Measurements from ENCODE around the gene WFDC2.
"Not testable (repeated sequence)": the region's sequence is repeated elsewhere in the genome, so short reads cannot be mapped to it uniquely, and the experiment has no call there.

WFDC2 gene

DNA sequence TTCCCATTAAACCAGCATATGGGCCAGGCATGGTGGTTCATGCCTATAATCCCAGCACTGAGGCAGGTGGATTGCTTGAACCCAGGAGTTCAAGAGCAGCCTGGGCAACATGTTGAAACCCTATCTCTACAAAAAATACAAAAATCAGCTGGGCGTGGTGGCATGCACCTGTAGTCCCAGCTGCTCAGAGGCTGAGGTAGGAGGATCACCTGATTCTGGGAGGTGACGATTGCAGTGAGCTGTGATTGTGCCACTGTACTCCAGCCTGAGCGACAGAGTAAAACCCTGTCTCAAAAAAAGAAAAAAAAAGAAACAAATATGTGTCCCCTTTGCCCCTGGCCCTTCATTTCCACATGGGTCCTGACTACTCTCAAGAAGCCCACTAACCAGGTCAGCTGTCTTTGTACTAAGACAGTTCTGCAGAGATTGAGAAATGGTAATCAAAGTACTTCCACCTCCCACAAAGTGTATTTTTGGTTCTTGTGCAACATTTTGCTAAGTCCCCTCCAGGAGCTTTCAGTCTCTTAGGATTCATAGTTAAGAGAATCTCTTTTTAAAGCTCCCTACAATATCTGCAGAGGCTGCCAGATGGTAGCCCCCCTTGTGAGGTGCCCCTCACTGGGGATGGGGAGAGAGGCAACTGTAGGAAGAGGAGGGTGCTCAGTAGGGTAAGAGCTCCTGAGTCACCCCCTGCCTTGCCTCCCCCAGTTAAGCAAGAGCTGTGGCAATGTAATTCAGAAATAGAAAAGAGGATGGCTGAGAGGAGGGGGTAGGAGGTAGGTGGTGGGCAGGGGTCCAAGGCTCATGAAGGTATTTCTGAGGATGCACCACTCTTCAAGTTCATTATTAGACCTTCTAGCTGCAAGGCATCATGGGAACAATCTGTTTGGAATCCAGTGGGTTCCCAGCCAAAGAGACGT lies 16.5 kb upstream of the WFDC2 start:
- no peak for DNase-seq

GRCh38 chr20:45456632-45457031 lies 12.9 kb upstream of the WFDC2 start:
- DNase-seq, result no peak

GRCh38 chr20:45459606-45460005 lies 9.9 kb upstream of the WFDC2 start:
- no peak for DNase-seq

GRCh38 chr20:45461225-45461624 lies 8.3 kb upstream of the WFDC2 start:
- no peak for DNase-seq

GRCh38 chr20:45462711-45463509 lies 6.6 kb upstream of the WFDC2 start:
- no peak for DNase-seq

- DNase-seq, result no peak
These were observed 5.8 kb upstream of the WFDC2 start for GRCh38 chr20:45463709-45464108.

GRCh38 chr20:45465491-45466266 lies 3.9 kb upstream of the WFDC2 start:
- DNase-seq, result no peak

DNA sequence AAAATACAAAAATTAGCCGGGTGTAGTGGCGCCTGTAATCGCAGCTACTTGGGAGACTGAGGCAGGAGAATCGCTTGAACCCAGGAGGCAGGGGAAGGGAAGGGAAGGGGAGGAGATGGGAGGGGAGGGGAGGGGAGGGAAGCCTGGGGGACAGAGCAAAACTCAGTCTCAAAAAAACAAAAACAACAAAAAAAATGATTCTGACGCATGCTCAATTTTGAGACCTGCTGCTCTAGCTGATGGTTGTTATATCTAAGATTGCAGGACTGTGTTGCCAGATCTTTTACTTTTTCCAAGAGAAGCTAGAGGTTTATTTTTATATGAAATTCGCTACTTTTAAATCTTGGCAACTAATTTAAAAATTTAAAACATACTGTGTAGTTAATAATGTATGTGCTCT lies 2.4 kb upstream of the WFDC2 start:
- no peak for DNase-seq

GRCh38 chr20:45467861-45468260 lies 1.7 kb upstream of the WFDC2 start:
- DNase-seq, result no peak

GRCh38 chr20:45470262-45470931 lies 844 bp downstream of the WFDC2 start:
- no peak for DNase-seq

- DNase-seq, result no peak
These were observed 1.4 kb downstream of the WFDC2 start for GRCh38 chr20:45470937-45471336.

- not testable (repeated sequence) for DNase-seq
These were observed 2.7 kb downstream of the WFDC2 start for GRCh38 chr20:45472286-45472685.

DNA sequence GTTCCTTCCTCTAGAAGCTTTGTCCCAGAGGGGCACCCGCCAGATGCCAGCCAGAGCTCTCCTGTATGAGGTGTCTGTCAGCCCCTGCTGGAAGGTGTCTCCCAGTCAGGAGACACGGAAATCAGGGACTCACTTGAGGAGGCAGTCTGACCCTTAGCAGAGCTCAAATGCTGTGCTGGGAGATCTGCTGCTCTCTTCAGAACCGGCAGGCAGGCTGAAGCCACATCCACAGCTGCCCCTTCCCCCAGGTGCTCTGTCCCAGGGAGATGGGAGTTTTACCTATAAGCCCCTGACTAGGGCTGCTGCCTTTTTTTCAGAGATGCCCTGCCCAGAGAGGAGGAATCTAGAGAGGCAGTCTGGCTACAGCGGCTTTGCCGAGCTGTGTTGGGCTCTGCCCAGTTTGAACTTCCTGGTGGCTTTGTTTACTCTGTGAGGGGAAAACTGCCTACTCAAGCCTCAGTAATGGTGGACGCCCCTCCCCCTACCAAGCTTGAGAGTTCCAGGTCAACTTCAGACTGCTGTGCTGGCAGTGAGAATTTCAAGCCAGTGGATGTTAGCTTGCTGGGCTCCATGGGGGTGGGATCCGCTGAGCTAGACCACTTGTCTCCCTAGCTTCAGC lies 8.1 kb downstream of the WFDC2 start:
- DNase-seq, result not testable (repeated sequence)

GRCh38 chr20:45479822-45480221 lies 10.3 kb downstream of the WFDC2 start:
- no peak for DNase-seq

- DNase-seq, result no peak
These were observed 15.1 kb downstream of the WFDC2 start for GRCh38 chr20:45484676-45485075.

- DNase-seq, result no peak
These were observed 15.8 kb downstream of the WFDC2 start for GRCh38 chr20:45485388-45485787.

DNA sequence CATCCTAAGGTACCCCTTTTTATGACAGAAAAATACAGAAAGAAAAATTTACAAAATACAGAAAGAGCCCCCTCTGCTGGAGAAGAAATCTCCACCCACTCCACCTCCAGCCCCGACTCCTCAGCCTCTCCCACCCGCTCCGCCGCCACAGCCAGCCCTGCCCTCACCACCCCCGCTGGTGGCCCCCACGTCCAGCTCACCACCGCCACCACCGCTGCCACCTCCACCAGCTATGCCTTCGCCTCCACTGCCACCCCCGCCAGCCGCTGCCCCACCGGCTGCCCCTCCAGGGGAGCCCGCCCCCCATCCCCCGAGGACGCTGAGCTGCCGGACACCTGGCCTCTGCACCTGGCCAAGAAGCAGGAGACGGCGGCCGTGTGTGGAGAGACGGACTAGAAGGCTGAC lies 17.7 kb downstream of the WFDC2 start:
- no peak for DNase-seq

DNA sequence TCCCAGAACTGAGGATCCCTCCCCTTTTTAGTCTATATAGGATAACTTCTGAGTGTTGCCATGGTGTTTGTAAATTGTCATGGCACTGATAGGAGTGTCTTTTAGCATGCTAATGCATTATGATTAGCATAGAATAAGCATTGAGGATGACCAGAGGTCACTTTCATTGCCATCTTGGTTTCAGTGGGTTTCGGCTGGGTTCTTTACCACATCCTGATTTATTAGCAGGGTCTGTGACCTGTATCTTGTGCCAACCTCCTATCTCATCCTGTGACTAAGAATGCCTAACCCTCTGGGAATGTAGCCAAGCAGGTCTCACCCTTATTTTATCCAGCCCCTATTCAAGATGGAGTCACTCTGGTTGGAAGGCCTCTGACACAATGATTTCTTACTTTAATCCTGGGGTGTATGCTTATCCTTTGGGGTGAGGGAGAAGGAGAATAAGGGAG lies 19.6 kb downstream of the WFDC2 start:
- no peak for DNase-seq

- no peak for DNase-seq
These were observed 26.0 kb downstream of the WFDC2 start for GRCh38 chr20:45495501-45495941.

GRCh38 chr20:45496166-45496565 lies 26.6 kb downstream of the WFDC2 start:
- DNase-seq, result no peak

DNA sequence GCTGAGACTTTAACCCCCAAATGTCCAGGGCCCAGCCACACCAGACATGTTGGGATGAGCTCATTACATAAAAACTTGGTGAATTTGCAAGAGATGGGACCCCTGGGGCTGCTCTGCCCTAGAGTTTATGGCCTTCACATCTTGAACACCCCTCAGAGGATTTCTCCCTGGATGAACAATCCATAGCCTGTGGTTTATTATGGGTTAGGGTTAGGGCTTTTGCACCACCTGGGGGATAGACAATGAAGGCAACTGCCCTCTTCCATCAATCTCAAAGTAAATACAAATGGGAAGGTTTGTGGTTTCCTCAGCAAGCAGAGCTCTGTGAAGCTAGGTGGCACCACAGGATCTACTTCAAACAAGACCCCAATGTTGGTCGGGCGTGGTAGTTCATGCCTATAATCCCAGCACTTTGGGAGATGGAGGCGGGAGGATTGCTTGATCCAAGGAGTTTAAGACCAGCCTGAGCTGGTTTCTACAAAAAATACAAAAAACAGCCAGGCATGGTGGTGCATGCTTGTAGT lies 28.5 kb downstream of the WFDC2 start:
- DNase-seq, result no peak

DNA sequence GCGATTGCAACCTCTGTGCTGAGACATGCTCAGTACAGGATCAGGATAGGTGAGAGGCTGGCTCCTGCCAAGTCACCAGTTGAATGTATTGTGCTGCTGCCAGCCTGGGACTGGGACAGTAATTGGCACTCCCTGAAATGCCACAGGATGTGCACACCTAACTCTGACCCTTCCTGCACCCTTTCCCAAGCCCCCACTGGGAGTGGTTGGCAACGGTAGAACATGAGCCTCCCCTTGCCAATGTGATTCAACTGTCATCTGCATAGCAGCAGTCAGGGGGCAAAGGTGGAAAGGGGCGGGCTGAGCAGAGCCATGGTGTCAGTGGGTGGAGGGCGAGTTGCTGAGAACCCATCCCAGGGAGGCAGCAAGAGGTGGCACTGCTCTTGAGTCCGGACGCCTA lies 30.5 kb downstream of the WFDC2 start:
- DNase-seq, result no peak
